Liver (tissue), 9 donors: ENCODE data around the gene COL6A3. TPM values are rescaled to one million over a fixed set of nuclear protein-coding genes. Genes with fewer than 3 reads are reported as not detected.

Experiments used
- DNase-seq: peaks from one replicate; pipeline ENCODE4 v3.0.0-alpha.2; 2017; ENCODE audit warnings: low spot score
- H3K27ac ChIP-seq, 2 donors: one replicate each; pipeline ENCODE4 v1.7.0; 2013; ENCODE audit warnings: inconsistent platforms in 2 of 2, low read length in 2 of 2, control low read depth in 1 of 2, low read depth in 1 of 2, mild to moderate bottlenecking in 1 of 2
- H3K27me3 ChIP-seq, 4 donors: one replicate each; pipeline versions ENCODE4 v1.6.1 to v1.7.0; 2013; ENCODE audit warnings: low read length in 3 of 4, inconsistent platforms in 1 of 4, mild to moderate bottlenecking in 1 of 4, moderate library complexity in 1 of 4; ENCODE audit not compliant: control insufficient read depth in 4 of 4, insufficient read depth in 4 of 4
- H3K36me3 ChIP-seq, 4 donors: one replicate each; pipeline versions ENCODE4 v1.6.1 to v1.7.0; 2013; ENCODE audit warnings: low read length in 3 of 4, mild to moderate bottlenecking in 3 of 4, low read depth in 1 of 4, moderate library complexity in 1 of 4; ENCODE audit not compliant: control insufficient read depth in 4 of 4, insufficient read depth in 3 of 4
- H3K4me1 ChIP-seq, 4 donors: one replicate each; pipeline versions ENCODE4 v1.6.1 to v1.7.0; 2013; ENCODE audit warnings: low read length in 3 of 4, mild to moderate bottlenecking in 3 of 4, moderate library complexity in 1 of 4; ENCODE audit not compliant: control insufficient read depth in 4 of 4, insufficient read depth in 4 of 4
- H3K4me3 ChIP-seq, 3 donors: one replicate each; pipeline versions ENCODE4 v1.6.1 to v1.7.0; 2013; ENCODE audit warnings: low read length in 3 of 3, control low read depth in 1 of 3, low read depth in 1 of 3, mild to moderate bottlenecking in 1 of 3
- H3K9ac ChIP-seq, 2 donors: one replicate each; pipeline ENCODE4 v1.7.0; 2013; ENCODE audit warnings: low read length in 2 of 2, mild to moderate bottlenecking in 2 of 2, moderate library complexity in 2 of 2, control low read depth in 1 of 2, low read depth in 1 of 2
- H3K9me3 ChIP-seq, 4 donors: one replicate each; pipeline versions ENCODE4 v1.6.1 to v1.7.0; 2013; ENCODE audit warnings: low read length in 3 of 4; ENCODE audit not compliant: control insufficient read depth in 4 of 4
- GABPA ChIP-seq, 2 donors: IDR thresholded peaks in 1 of 2; conservative IDR thresholded peaks in 1 of 2; 2 replicates each; pipeline ENCODE4 v1.6.1; 2016; ENCODE audit warnings: antibody characterized with exemption in 2 of 2, mild to moderate bottlenecking in 1 of 2, moderate library complexity in 1 of 2
- HNF4A ChIP-seq, 2 donors: conservative IDR thresholded peaks; 2 replicates each; pipeline ENCODE4 v1.6.1; 2016; ENCODE audit warnings: antibody characterized with exemption in 2 of 2, mild to moderate bottlenecking in 2 of 2
- YY1 ChIP-seq: IDR thresholded peaks from 2 replicates; pipeline ENCODE4 v1.6.1; 2016; ENCODE audit warnings: antibody characterized with exemption, mild to moderate bottlenecking
- WGBS: extraction: QIAGEN DNeasy Blood & Tissue Kit; methylation state at CpG from one replicate; pipeline ENCODE4 v1.1.7; 2013; 5-methylcytosine and 5-hydroxymethylcytosine counted together
- polyA plus RNA-seq, 2 donors: library from polyadenylated mRNA; stranded (reverse) in 1 of 2; unstranded in 1 of 2; fragments of 200-250 nt in 1 of 2; fragments of >200 nt in 1 of 2; fragmentation: Nextera tagmentation in 1 of 2; extraction: Ambion mirVana in 1 of 2; gene quantifications; one replicate each; pipeline versions ENCODE4 v1.2.1 to v1.2.3, GENCODE V29; 2013 to 2015
- total RNA-seq, 2 donors: library from RNA; depleted of rRNA; stranded (reverse); fragments of >200 nt; gene quantifications; one replicate each; pipeline ENCODE4 v1.2.3, GENCODE V29; 2014
- TF ChIP-seq, protein P1 (sequence below): IDR thresholded peaks from 2 replicates; pipeline ENCODE4 v1.6.1; 2016; ENCODE audit warnings: antibody characterized with exemption, mild to moderate bottlenecking
- TF ChIP-seq, protein P2 (sequence below): fragments of 150-350 bp; IDR thresholded peaks from 2 replicates; pipeline ENCODE4 v1.5.1; 2017; ENCODE audit warnings: improper control_type of control experiment, low read depth, low read length; ENCODE audit not compliant: missing input control
- TF ChIP-seq, protein P3 (sequence below): IDR thresholded peaks from 2 replicates; pipeline ENCODE4 v1.6.1; 2016; ENCODE audit warnings: antibody characterized with exemption
- donor health status: healthy.
- donor health status: healthy.
- donor health status: healthy.
- donor health status: healthy.
- donor health status: healthy.

Gene COL6A3
- total and polyA plus RNA-seq, 4 donors = 1.7 to 28.7 (median 17.5) TPM

DNA sequence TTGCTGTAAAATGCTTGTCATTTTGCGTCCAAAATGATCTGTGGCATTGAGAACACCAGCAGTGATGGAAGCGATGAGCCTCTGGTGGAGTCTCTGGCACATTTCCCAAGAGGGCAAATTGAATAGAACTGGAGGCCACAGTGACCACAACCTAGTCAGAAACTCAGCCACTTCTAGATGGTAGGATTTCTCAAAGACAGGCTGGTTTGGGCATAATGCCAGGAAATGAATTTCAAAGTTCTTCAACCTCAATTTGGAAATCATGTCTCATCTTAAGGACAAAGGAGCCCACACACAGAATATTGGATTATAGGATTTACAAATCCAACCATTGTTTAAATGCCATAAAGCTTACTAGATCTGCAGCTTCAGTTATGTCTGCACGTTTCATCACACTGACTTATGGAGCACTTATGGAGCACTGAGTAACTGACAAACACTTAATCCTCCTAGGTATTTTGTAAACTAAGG lies 132.1 kb downstream of the COL6A3 start:
- Histone ChIP-seq H3K27ac (no peak overlapping the region), H3K4me3 (no peak overlapping the region), H3K27me3 (peaks cover 0 to 11% (median 2%) of the 10 kb centered on the region in 4 donors), H3K9ac (no peak overlapping the region), H3K4me1 (no peaks in the 10 kb centered on the region), H3K9me3 (no peaks in the 10 kb centered on the region), H3K36me3 (no peaks in the 10 kb centered on the region)
- 71% methylated on average over 3 of the region's 3 CpGs for WGBS
- TF ChIP-seq, protein P1, sequence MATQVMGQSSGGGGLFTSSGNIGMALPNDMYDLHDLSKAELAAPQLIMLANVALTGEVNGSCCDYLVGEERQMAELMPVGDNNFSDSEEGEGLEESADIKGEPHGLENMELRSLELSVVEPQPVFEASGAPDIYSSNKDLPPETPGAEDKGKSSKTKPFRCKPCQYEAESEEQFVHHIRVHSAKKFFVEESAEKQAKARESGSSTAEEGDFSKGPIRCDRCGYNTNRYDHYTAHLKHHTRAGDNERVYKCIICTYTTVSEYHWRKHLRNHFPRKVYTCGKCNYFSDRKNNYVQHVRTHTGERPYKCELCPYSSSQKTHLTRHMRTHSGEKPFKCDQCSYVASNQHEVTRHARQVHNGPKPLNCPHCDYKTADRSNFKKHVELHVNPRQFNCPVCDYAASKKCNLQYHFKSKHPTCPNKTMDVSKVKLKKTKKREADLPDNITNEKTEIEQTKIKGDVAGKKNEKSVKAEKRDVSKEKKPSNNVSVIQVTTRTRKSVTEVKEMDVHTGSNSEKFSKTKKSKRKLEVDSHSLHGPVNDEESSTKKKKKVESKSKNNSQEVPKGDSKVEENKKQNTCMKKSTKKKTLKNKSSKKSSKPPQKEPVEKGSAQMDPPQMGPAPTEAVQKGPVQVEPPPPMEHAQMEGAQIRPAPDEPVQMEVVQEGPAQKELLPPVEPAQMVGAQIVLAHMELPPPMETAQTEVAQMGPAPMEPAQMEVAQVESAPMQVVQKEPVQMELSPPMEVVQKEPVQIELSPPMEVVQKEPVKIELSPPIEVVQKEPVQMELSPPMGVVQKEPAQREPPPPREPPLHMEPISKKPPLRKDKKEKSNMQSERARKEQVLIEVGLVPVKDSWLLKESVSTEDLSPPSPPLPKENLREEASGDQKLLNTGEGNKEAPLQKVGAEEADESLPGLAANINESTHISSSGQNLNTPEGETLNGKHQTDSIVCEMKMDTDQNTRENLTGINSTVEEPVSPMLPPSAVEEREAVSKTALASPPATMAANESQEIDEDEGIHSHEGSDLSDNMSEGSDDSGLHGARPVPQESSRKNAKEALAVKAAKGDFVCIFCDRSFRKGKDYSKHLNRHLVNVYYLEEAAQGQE = no peak
- TF ChIP-seq, protein P2, sequence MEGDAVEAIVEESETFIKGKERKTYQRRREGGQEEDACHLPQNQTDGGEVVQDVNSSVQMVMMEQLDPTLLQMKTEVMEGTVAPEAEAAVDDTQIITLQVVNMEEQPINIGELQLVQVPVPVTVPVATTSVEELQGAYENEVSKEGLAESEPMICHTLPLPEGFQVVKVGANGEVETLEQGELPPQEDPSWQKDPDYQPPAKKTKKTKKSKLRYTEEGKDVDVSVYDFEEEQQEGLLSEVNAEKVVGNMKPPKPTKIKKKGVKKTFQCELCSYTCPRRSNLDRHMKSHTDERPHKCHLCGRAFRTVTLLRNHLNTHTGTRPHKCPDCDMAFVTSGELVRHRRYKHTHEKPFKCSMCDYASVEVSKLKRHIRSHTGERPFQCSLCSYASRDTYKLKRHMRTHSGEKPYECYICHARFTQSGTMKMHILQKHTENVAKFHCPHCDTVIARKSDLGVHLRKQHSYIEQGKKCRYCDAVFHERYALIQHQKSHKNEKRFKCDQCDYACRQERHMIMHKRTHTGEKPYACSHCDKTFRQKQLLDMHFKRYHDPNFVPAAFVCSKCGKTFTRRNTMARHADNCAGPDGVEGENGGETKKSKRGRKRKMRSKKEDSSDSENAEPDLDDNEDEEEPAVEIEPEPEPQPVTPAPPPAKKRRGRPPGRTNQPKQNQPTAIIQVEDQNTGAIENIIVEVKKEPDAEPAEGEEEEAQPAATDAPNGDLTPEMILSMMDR = no peak
- TF ChIP-seq, protein P3, sequence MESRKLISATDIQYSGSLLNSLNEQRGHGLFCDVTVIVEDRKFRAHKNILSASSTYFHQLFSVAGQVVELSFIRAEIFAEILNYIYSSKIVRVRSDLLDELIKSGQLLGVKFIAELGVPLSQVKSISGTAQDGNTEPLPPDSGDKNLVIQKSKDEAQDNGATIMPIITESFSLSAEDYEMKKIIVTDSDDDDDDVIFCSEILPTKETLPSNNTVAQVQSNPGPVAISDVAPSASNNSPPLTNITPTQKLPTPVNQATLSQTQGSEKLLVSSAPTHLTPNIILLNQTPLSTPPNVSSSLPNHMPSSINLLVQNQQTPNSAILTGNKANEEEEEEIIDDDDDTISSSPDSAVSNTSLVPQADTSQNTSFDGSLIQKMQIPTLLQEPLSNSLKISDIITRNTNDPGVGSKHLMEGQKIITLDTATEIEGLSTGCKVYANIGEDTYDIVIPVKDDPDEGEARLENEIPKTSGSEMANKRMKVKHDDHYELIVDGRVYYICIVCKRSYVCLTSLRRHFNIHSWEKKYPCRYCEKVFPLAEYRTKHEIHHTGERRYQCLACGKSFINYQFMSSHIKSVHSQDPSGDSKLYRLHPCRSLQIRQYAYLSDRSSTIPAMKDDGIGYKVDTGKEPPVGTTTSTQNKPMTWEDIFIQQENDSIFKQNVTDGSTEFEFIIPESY = no peak
- DNase-seq = no peak

DNA sequence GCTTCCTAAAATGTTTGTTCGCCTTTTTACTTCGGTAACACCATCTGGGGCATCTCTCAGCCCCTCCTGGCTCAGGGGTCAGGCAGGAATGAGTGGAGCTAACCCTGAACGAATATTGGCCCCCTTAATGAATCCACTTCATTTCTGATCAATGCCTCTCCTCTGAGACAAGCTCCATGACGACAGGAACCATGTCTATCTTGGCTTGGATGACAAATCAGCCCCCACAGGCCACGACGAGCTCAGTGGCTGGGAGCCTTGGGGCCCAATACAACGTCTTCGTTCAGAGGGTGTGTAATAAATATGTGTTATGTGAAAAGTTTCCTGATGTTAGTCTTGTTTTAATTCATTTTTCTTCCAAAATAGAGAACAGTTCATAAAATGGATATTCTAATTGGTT lies 133.0 kb downstream of the COL6A3 start:
- Histone ChIP-seq H3K27ac (no peak overlapping the region), H3K9ac (no peak overlapping the region), H3K36me3 (no peaks in the 10 kb centered on the region), H3K27me3 (peaks cover 0 to 11% (median 2%) of the 10 kb centered on the region in 4 donors), H3K9me3 (no peaks in the 10 kb centered on the region), H3K4me3 (no peak overlapping the region), H3K4me1 (no peaks in the 10 kb centered on the region)
- WGBS = 73% methylated on average over 8 of the region's 8 CpGs
- no peak for DNase-seq
- TF ChIP-seq YY1 = no peak

DNA sequence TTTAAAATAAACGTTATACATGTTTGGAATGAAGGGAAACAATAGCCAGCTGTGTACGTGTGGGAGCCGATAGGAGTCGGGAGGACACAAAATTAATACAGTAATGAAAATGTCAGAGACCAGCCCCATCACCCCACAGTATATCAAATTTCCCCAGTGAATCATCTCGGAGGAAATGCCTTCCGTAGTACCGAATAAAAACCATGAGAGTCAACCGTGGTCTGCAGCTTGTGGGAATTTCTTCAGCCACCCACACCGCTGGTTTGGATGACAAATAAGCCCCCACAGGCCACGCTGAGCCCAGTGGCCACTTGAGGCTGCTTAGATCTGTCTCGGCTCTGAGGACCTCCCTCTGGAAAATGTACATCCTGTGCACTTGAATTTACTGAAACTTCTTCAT lies 133.7 kb downstream of the COL6A3 start:
- DNase-seq = no peak
- H3K4me3 ChIP-seq = no peak overlapping the region

More for the DNA sequence above, 133.7 kb downstream of the COL6A3 start:
- Histone ChIP-seq H3K9ac (no peak overlapping the region), H3K27ac (no peak overlapping the region), H3K36me3 (no peaks in the 10 kb centered on the region), H3K9me3 (no peaks in the 10 kb centered on the region), H3K4me1 (no peaks in the 10 kb centered on the region), H3K27me3 (peaks cover 0 to 9% (median 0%) of the 10 kb centered on the region in 4 donors)
- 74% methylated on average over 11 of the region's 11 CpGs for WGBS
- TF ChIP-seq HNF4A (conservative IDR thresholded peaks at IDR 0.05) (no peak), GABPA (IDR thresholded peaks at IDR 0.05 in 1 of 2, conservative IDR thresholded peaks at IDR 0.05 in 1 of 2) (no peak)
